GM19463 (cell line): ENCODE results near the gene DNASE1.
"Not testable (repeated sequence)": the region's sequence is repeated elsewhere in the genome, so short reads cannot be mapped to it uniquely, and the experiment has no call there.

ENCODE experiments used
- ATAC-seq: cut with Tn5 transposase; IDR thresholded peaks from one replicate; pipeline ENCODE4 v1.9.1; 2021; ENCODE audit warnings: mild to moderate bottlenecking, moderate library complexity; ENCODE audit not compliant: unreplicated experiment

DNASE1 gene

GRCh38 chr16:3654249-3654991 lies at the start of gene DNASE1:
Gene DNASE1 (plus strand): TSS chr16:3654691. CDS start chr16:3655374, 683 bp downstream.
- ATAC-seq = no peak

GRCh38 chr16:3606441-3606840 lies 48.0 kb upstream of the DNASE1 start:
- no peak for ATAC-seq

GRCh38 chr16:3607161-3607560 lies 47.3 kb upstream of the DNASE1 start:
- no peak for ATAC-seq

DNA sequence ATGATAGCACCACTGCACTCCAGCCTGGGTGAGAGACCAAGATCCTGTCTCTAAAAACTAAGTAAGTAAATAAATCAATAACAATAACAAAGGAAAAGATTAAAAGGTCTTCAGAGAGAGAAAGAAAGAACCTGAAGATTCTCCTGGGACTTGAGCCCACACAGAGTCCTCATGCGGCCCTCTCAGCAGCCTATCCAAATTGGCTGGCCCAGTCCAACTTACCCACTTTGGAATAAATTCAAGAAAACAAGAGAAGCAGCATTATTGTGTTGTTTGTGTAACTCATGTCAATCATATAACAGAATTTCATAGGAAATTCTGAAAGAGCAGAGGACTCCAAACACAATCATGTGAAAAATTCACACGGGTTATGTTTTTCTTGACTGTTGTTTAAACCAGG lies 46.9 kb upstream of the DNASE1 start:
- ATAC-seq = no peak

GRCh38 chr16:3608069-3608468 lies 46.4 kb upstream of the DNASE1 start:
- no peak for ATAC-seq

- not testable (repeated sequence) for ATAC-seq
Measured at GRCh38 chr16:3608976-3609375, 45.5 kb upstream of the DNASE1 start.

DNA sequence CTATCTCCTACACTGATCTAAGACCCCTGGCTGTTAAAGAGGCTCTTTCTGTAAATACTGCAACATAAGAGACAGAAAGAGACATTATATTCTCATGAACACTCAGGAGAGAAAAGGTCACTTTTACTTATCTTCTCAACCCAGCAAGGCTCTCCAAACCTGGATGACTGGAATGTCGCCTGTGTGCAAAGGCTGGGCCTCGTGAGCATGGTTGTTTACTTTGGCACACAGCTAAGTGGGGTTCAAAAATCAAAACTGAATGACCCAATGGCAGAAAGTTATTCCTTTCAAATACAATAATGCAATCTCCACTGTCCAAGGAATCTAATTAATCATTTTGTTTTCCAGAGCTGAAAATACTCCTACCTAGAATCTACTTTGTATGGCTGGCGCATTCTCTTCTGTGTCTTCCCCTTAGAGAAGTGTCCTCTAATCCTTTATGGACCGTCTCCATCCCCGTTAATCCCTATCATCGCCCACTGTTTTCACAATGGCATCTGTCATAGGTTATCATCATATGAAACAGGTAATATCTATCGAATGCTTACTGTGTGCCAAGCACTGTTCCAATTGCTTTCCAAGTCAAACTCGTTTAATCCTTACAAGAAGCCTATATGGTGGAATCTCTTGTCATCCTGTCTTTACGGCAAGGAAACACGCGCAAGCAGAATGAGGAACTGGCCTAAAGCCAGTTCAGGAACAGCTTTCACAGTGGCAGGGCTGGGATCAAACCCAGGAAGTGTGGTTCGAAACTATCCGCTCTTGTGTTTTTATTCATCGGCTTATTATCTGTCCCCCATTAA lies 44.4 kb upstream of the DNASE1 start:
- no peak for ATAC-seq

DNA sequence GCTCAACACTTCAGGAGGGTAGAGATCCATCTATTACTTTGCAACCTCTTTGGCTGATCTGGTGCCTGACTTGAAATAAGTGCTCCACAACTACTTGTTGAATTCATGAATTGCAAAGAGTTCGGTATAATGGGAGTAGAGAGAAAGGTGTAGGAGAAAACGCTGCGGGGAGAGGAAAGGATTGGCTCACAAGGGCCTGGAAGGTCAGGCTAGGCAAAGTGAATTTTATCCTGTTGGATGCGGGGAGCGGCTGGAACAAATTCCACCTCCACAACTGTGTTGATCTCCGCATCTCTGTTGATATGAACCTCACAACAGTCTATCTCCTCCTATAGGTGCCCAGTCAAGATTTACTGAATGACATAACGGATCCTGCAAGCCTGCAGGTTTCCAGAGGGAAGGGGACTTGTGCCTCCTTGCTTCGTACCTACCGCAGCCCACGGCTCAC lies 43.8 kb upstream of the DNASE1 start:
- no peak for ATAC-seq

- ATAC-seq = peak; percentile 82
Measured at GRCh38 chr16:3611146-3611975, 43.1 kb upstream of the DNASE1 start, which contains the start of gene SLX4. Gene SLX4 (minus strand): TSS chr16:3611606. CDS start chr16:3608964, 2,642 bp downstream.

GRCh38 chr16:3612510-3613466 lies 41.7 kb upstream of the DNASE1 start:
- ATAC-seq = no peak

- ATAC-seq = no peak
Measured at GRCh38 chr16:3618769-3619141, 35.7 kb upstream of the DNASE1 start.

GRCh38 chr16:3623642-3624041 lies 30.8 kb upstream of the DNASE1 start:
- ATAC-seq = no peak

GRCh38 chr16:3625331-3625730 lies 29.2 kb upstream of the DNASE1 start:
- no peak for ATAC-seq

DNA sequence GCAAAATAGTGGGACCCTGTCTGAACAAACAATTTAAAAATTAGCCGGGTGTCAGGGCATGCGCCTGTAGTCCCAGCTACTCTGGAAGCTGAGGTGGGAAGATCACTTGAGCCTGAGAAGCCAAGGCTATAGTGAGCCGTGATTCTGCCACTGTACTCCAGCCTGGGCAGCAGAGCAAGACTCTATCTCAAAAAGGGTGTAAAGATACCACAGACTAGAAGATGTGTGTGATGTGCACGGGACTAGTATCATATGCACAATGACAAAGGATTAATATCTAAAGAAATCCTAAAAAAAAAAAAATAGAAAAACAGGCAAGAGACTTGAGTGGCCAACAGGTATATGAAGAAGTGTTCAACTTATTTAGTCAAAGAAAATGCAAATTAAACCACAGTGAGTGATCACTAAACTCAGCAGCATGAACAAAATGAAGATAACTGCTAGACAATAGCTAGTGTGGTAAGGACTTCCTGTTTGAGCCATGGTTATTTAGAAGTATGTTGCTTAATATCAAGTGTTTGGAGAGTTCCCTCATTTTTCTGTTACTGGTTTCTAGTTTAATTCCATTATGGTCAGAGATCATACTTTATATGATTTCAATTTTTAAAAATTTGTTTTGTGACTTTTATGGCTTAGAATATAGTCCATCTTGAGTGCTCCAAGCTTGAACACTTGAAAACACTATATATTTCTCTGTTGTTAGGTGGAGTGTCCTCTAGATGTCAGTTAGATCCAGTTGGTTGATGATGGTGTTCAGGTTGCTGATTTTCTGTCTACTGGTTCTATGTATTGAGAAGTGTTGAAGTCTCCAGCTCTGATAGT lies 28.4 kb upstream of the DNASE1 start:
- peak; percentile 44 for ATAC-seq

GRCh38 chr16:3637371-3637923 lies 17.0 kb upstream of the DNASE1 start:
- no peak for ATAC-seq

- no peak for ATAC-seq
Measured at GRCh38 chr16:3638916-3639644, 15.4 kb upstream of the DNASE1 start.

- ATAC-seq = no peak
Measured at GRCh38 chr16:3640207-3640606, 14.3 kb upstream of the DNASE1 start.
